Loucy (cell line): ENCODE measurements around the gene SFTPA2.
"Not testable (repeated sequence)": the region's sequence is repeated elsewhere in the genome, so short reads cannot be mapped to it uniquely, and the experiment has no call there.

Experiments used
- H2AFZ ChIP-seq: fragments of 200-600 bp; sonication (generic); 2 replicates; pipeline ENCODE4 v1.6.0; 2016; ENCODE audit warnings: antibody characterized with exemption, mild to moderate bottlenecking, low read length, moderate library complexity
- H3F3A ChIP-seq: fragments of 200-600 bp; 2 replicates; pipeline ENCODE4 v1.6.0; 2016; ENCODE audit warnings: antibody characterized with exemption, low read depth, mild to moderate bottlenecking
- H3K27me3 ChIP-seq: fragments of 200-600 bp; sonication (generic); 2 replicates; pipeline ENCODE4 v1.6.1; 2014; ENCODE audit warnings: low read length, mild to moderate bottlenecking; ENCODE audit not compliant: insufficient read depth, poor library complexity, severe bottlenecking
- H3K36me3 ChIP-seq: fragments of 200-600 bp; sonication (generic); 2 replicates; pipeline ENCODE4 v1.6.1; 2016; ENCODE audit warnings: low read length; ENCODE audit not compliant: insufficient read depth
- H3K4me1 ChIP-seq: fragments of 200-600 bp; sonication (generic); 2 replicates; pipeline ENCODE4 v1.5.1; 2014; ENCODE audit warnings: low read length, mild to moderate bottlenecking; ENCODE audit not compliant: insufficient read depth, poor library complexity, severe bottlenecking
- H3K4me2 ChIP-seq: fragments of 200-600 bp; sonication (generic); 2 replicates; pipeline ENCODE4 v1.6.0; 2014; ENCODE audit warnings: antibody characterized with exemption, low read length, low read depth, mild to moderate bottlenecking; ENCODE audit not compliant: poor library complexity, severe bottlenecking
- H3K4me3 ChIP-seq: fragments of 200-600 bp; sonication (generic); 2 replicates; pipeline ENCODE4 v1.5.1; 2014; ENCODE audit warnings: low read length, mild to moderate bottlenecking, mixed read lengths; ENCODE audit not compliant: poor library complexity, severe bottlenecking
- H3K79me2 ChIP-seq: fragments of 200-600 bp; sonication (generic); 2 replicates; pipeline ENCODE4 v1.6.1; 2014; ENCODE audit warnings: low read length; ENCODE audit not compliant: insufficient read depth
- H3K9ac ChIP-seq: fragments of 200-600 bp; sonication (generic); 2 replicates; pipeline ENCODE4 v1.6.0; 2014; ENCODE audit warnings: mild to moderate bottlenecking, low read depth, low read length, moderate library complexity; ENCODE audit not compliant: poor library complexity, severe bottlenecking
- H3K9me2 ChIP-seq: fragments of 200-600 bp; sonication (generic); replicated peaks from 2 replicates; pipeline ENCODE4 v1.6.1; 2016; ENCODE audit warnings: low read depth, low read length, mixed read lengths
- H3K9me3 ChIP-seq: fragments of 200-600 bp; sonication (generic); 2 replicates; pipeline ENCODE4 v1.6.1; 2014; ENCODE audit warnings: mild to moderate bottlenecking, antibody characterized with exemption, low read length, low read depth; ENCODE audit not compliant: insufficient read depth
- H4K20me1 ChIP-seq: fragments of 200-600 bp; sonication (generic); 2 replicates; pipeline ENCODE4 v1.6.0; 2014; ENCODE audit warnings: antibody characterized with exemption, low read length, mild to moderate bottlenecking; ENCODE audit not compliant: insufficient read depth, poor library complexity, severe bottlenecking
- TF ChIP-seq, protein P1 (sequence below): fragments of 200-600 bp; sonication (generic); conservative IDR thresholded peaks from 2 replicates; pipeline ENCODE4 v1.5.1; 2014; ENCODE audit warnings: mild to moderate bottlenecking, antibody characterized with exemption, low read length

SFTPA2 gene

DNA sequence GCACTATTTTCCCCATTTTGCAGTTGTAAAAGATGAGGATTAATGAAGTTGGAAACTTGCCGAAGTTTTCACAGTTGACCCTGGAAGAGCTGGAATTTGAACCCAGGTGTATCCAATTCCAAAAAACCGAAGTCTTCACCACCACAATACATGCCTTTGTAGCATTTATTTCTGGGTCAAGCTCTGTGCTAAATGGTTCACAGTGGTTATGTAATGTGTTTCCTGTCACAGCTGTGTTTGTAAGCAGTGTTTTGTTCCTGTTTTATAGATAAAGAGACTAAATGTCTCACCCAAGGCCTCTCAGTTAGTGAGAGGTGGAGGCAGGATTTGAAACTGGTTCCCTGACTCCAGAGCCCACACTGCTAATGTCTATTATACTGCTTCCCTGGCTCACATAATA is 17.6 kb downstream of the SFTPA2 start:
- Histone ChIP-seq H3K9ac (no peak overlapping the region), H3K9me3 (no peaks in the 10 kb centered on the region), H3K27me3 (no peaks in the 10 kb centered on the region), H4K20me1 (no peaks in the 10 kb centered on the region), H3K79me2 (no peaks in the 10 kb centered on the region), H3K4me3 (no peak overlapping the region), H3K9me2 (no peaks in the 10 kb centered on the region), H3K4me1 (no peaks in the 10 kb centered on the region), H2AFZ (no peak overlapping the region), H3K36me3 (no peaks in the 10 kb centered on the region), H3F3A (no peaks in the 10 kb centered on the region), H3K4me2 (no peak overlapping the region)
- TF ChIP-seq, protein P1, sequence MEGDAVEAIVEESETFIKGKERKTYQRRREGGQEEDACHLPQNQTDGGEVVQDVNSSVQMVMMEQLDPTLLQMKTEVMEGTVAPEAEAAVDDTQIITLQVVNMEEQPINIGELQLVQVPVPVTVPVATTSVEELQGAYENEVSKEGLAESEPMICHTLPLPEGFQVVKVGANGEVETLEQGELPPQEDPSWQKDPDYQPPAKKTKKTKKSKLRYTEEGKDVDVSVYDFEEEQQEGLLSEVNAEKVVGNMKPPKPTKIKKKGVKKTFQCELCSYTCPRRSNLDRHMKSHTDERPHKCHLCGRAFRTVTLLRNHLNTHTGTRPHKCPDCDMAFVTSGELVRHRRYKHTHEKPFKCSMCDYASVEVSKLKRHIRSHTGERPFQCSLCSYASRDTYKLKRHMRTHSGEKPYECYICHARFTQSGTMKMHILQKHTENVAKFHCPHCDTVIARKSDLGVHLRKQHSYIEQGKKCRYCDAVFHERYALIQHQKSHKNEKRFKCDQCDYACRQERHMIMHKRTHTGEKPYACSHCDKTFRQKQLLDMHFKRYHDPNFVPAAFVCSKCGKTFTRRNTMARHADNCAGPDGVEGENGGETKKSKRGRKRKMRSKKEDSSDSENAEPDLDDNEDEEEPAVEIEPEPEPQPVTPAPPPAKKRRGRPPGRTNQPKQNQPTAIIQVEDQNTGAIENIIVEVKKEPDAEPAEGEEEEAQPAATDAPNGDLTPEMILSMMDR = no peak

DNA sequence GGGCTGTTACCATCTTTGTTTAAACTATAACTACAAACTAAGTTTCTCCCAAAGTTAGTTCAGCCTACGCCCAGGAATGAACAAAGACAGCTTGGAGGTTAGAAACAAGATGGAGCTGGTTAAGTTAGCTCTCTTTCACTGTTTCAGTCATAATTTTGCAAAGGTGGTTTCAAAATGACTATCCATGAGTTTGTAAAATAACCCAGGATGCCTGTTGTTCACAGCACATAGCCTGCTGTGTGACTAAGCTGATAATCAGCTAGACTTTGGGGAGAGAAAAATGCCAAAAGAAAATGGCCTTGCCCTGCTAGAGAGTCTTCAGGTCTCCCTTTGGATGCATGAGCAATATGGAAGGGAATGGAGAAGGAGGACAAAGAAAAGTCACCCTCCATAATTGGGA is 19.3 kb downstream of the SFTPA2 start:
- H3K79me2 ChIP-seq, H3K27me3 ChIP-seq, H3K4me2 ChIP-seq, H3K9me2 ChIP-seq, H3K4me3 ChIP-seq, H3K9me3 ChIP-seq, H3F3A ChIP-seq, H3K36me3 ChIP-seq, H2AFZ ChIP-seq, H3K4me1 ChIP-seq, H4K20me1 ChIP-seq, H3K9ac ChIP-seq: not testable (repeated sequence)

DNA sequence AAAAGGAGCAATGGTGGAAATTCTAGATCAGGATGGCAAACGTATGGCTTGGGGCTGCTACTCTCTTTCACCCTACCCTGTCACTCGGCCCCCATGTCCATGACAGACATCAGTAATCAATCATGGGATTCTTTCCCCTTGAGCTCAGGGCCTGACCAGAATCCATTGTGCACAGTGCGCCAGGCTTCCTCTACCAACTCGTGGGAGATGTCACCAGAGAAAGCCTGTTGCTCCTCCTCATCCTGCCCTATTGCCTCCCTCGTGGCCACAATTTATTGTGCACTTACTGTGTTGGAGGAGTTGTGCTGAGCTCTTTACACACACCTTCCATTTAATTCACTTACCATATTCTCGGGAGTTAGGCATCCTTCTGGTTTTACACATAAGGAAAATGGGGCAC is 21.9 kb downstream of the SFTPA2 start:
- H3K27me3 ChIP-seq, H3K79me2 ChIP-seq, H3K9me2 ChIP-seq, H4K20me1 ChIP-seq, H2AFZ ChIP-seq, H3F3A ChIP-seq, H3K4me1 ChIP-seq, H3K9ac ChIP-seq, H3K4me2 ChIP-seq, H3K9me3 ChIP-seq, H3K4me3 ChIP-seq, H3K36me3 ChIP-seq: not testable (repeated sequence)

DNA sequence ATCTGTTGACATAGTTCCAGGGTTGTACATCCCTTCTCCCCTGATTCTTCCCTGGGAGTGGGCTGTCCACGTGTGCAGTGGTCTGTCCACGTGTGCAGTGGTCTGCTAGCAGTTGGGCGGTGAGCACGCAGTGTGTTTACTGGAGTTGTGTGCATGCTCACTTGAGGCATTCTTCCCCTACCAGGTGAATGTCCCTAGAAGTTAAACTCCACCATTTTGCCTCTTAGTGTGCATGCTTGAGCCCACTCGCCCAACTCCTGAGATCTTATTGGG is 26.4 kb downstream of the SFTPA2 start:
- H3F3A ChIP-seq = not testable (repeated sequence)

DNA sequence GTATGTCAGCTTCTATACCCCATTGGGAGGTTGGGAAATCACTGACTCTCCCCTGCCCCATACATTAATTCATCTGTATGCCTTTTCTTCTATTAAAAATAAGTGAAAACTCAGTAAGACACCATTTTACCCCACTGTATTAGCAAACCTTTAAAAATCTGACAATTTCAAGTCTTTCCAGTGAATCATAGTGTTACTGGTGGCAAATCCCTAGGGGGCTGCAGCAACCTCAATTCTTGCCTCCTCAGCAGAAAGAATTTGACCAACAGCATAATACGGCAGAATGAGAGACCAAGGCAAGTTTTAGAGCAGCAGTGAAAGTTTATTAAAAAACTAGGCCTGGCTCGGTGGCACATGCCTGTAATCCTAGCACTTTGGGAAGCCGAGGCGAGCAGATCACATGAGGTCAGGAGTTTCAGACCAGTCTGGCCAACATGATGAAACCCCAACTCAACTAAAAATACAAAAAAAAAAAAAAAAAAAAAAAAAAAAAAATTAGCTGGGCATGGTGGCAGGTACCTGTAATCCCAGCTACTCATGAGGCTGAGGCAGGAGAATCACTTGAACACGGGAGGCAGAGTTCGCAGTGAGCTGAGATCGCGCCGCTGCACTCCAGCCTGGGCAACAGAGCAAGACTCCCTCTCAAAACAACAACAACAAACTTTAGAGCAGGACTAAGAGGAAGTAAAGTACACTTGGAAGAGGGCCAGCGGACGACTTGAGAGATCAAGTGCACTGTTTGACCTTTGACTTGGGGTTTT is 26.9 kb downstream of the SFTPA2 start:
- H3K27me3 ChIP-seq, H3K4me3 ChIP-seq, H2AFZ ChIP-seq, H3K9me2 ChIP-seq, H3K9ac ChIP-seq, H3K36me3 ChIP-seq, H3K79me2 ChIP-seq, H4K20me1 ChIP-seq, H3K4me1 ChIP-seq, H3K4me2 ChIP-seq, H3F3A ChIP-seq, H3K9me3 ChIP-seq: not testable (repeated sequence)

More for the DNA sequence above, 26.4 kb downstream of the SFTPA2 start:
- H3K9ac ChIP-seq, H3K9me2 ChIP-seq, H3K4me2 ChIP-seq, H3K36me3 ChIP-seq, H3K4me3 ChIP-seq, H3K27me3 ChIP-seq, H3K79me2 ChIP-seq, H4K20me1 ChIP-seq, H2AFZ ChIP-seq, H3K9me3 ChIP-seq, H3K4me1 ChIP-seq: not testable (repeated sequence)

DNA sequence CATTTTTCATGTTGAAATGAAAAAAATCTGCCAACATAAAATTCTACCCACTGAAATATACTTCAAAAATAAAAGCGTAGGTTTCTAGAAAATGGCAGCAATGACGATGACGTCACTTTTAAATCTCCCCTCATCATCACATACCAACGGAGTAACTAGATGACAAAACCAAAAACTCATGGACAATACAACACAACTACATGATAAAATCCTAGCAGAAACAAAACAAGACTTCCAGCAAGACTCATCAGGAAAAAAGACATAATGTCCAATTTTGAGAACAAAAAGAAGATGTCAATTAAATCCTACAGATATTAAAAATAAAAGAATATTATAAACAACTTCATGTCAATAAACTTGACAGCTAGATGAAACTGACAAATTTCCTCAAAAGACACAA is 31.9 kb downstream of the SFTPA2 start:
- H3K4me3 ChIP-seq, H3K9me2 ChIP-seq, H3K36me3 ChIP-seq, H3K27me3 ChIP-seq, H3K4me1 ChIP-seq, H3K9me3 ChIP-seq, H4K20me1 ChIP-seq, H2AFZ ChIP-seq, H3K79me2 ChIP-seq, H3K9ac ChIP-seq, H3K4me2 ChIP-seq, H3F3A ChIP-seq: not testable (repeated sequence)

DNA sequence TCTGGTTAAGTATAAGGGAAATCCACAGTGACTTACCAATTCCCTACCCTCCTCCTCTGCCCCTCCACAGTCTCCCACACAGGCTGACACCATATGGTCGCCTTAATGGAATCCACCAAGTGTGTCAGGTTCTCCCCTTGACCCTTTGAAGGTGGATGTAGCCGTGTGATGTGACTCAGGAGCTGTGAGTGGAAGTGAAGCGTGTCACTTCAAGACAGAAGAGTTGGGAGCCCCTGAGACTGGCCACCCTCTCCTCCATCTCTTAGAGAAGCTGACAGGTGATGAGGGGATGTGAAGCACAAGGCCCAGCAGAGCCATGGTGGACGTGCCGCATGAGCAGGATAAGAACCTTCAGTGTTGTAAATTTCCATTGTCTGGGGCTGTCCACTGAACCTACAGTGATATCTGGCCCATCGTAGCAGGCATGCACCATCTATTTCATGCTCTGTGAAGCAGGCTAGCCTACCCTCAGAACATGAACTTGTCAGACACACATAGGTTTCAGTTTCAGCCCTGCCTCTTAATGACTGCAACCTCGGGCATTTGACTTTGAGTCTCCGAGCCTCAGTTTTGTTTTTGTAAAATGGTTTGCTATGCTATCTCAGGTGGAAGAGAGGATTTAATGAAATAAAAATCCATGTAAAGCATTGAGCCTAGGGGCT is 35.0 kb downstream of the SFTPA2 start:
- H3K36me3 ChIP-seq, H2AFZ ChIP-seq, H3K9me2 ChIP-seq, H3F3A ChIP-seq, H3K4me3 ChIP-seq, H3K4me1 ChIP-seq, H3K9me3 ChIP-seq, H3K4me2 ChIP-seq, H3K27me3 ChIP-seq, H4K20me1 ChIP-seq, H3K79me2 ChIP-seq, H3K9ac ChIP-seq: not testable (repeated sequence)
